Heart left ventricle (tissue), 16 donors: Measurements from ENCODE around the gene PLD4. TPM values are rescaled to one million over a fixed set of nuclear protein-coding genes. Genes with fewer than 3 reads are reported as not detected.

Experiments
- ATAC-seq, 4 donors: fragments of 200-7000 bp; cut with Tn5 transposase; one replicate each; pipeline ENCODE4 v1.9.1; 2020 to 2022; ENCODE audit warnings: moderate library complexity in 4 of 4, mild to moderate bottlenecking in 3 of 4, moderate number of reproducible peaks in 1 of 4
- DNase-seq, 5 donors: peaks; one replicate each; pipeline ENCODE4 v3.0.0-alpha.2; 2020
- H3K27ac ChIP-seq, 12 donors: fragments of 200-600 bp; sonication (generic) in 4 of 12; one replicate each; pipeline versions ENCODE4 v1.5.0 to v1.8.0; 2016 to 2022; ENCODE audit warnings: mild to moderate bottlenecking in 2 of 12
- H3K27me3 ChIP-seq, 9 donors: fragments of 200-600 bp; sonication (generic) in 2 of 9; one replicate each; pipeline versions ENCODE4 v1.5.1 to v1.8.0; 2016 to 2022; ENCODE audit warnings: mild to moderate bottlenecking in 3 of 9
- H3K36me3 ChIP-seq, 9 donors: fragments of 200-600 bp; sonication (generic) in 2 of 9; one replicate each; pipeline versions ENCODE4 v1.5.0 to v1.8.0; 2018 to 2022; ENCODE audit warnings: mild to moderate bottlenecking in 2 of 9
- H3K4me1 ChIP-seq, 12 donors: fragments of 200-600 bp; sonication (generic) in 4 of 12; one replicate each; pipeline versions ENCODE4 v1.5.0 to v1.8.0; 2016 to 2022; ENCODE audit warnings: mild to moderate bottlenecking in 3 of 12
- H3K4me3 ChIP-seq, 12 donors: fragments of 200-600 bp; sonication (generic) in 4 of 12; one replicate each; pipeline versions ENCODE4 v1.5.0 to v1.8.0; 2017 to 2022; ENCODE audit warnings: mild to moderate bottlenecking in 9 of 12, moderate library complexity in 4 of 12
- H3K9me3 ChIP-seq, 12 donors: fragments of 200-600 bp; sonication (generic) in 4 of 12; one replicate each; pipeline versions ENCODE4 v1.5.0 to v1.8.0; 2016 to 2022; ENCODE audit warnings: mild to moderate bottlenecking in 1 of 12
- POLR2A ChIP-seq, 2 donors: fragments of 450-650 bp; IDR thresholded peaks; one replicate each; pipeline ENCODE4 v1.6.1; 2017; ENCODE audit warnings: antibody characterized with exemption in 2 of 2, mild to moderate bottlenecking in 2 of 2, moderate library complexity in 2 of 2
- WGBS, 4 donors: extraction: QIAGEN DNeasy Blood & Tissue Kit in 2 of 4; methylation state at CpG; one replicate each; pipeline versions ENCODE4 v1.1.5 to v1.1.7; 2013 to 2018; 5-methylcytosine and 5-hydroxymethylcytosine counted together
- intact Hi-C, 10 donors: fragments of 100-400 bp; cut with DNase I; formaldehyde crosslinking; loops; one replicate each; pipeline versions ENCODE4 v1.11.1 to v1.14.2; 2022
- polyA plus RNA-seq, 2 donors: library from polyadenylated mRNA; stranded (reverse); fragments of 200-250 nt; gene quantifications; one replicate each; pipeline ENCODE4 v1.2.3, GENCODE V29; 2013
- total RNA-seq, 9 donors: library from RNA; depleted of rRNA in 2 of 9; stranded (reverse); fragments of >200 nt in 2 of 9; fragmentation: NEBNext Ultra II Directional in 3 of 9; extraction: Animal tissue kit (Norgen Biotek cat#: 25700) in 3 of 9; gene quantifications; one replicate each; pipeline versions ENCODE4 v1.1.0 to v1.2.4, GENCODE V29; 2016 to 2023
- TF ChIP-seq, protein P1 (sequence below), 12 donors: fragments of 200-600 bp; sonication (generic) in 4 of 12; IDR thresholded peaks; one replicate each; pipeline versions ENCODE4 v1.5.0 to v1.8.0; 2018 to 2022; ENCODE audit warnings: antibody characterized with exemption in 12 of 12, mild to moderate bottlenecking in 5 of 12
- donor health status: ischemic (EF 13 %, LVEDD 7.1; RV severe dilation, severe dysfunction).
- donor health status: healthy with polysubstance abuse.
- donor health status: DM: no; HTN: yes; CAD: no.
- donor health status: DM: no; HTN: no; CAD: no.
- donor health status: ischemic (EF 25% LVEDD 6.9; RV normal size, moderate dysfunction).
- donor health status: ischemic (EF 25% LVEDD 5.7; RV mildly dilated, moderate dysfunction).
- donor health status: healthy.
- donor health status: DM: yes; HTN: yes; CAD: no.
- donor health status: ischemic (EF 35%, LVEDD 5.7; RV mildly dilated, moderate dysfunction).
- donor health status: nonischemic (EF 11% LVEDD 7.7; RV severe dilation, severe dysfunction).
- donor health status: DM: yes; HTN: yes; CAD: no.
- donor health status: PGD.
- donor health status: ischemic (EF 29% LVEDD 5.4; RV normal size, mild dysfunction).
- donor health status: nonischemic (EF 23%, LVEDD 6.1; RV moderate dilation, normal function).

PLD4 gene
- total and polyA plus RNA-seq, 11 donors, result 0.12 to 1.5 (median 0.33) TPM; not detected in 5

GRCh38 chr14:104972301-104973134 lies 47.8 kb downstream of the PLD4 start:
- intact Hi-C loops, result loop anchor here in 1 of 10 donors (10.0 kb wide), 1 partner anchor 232 kb away; no protein-coding TSS in a partner anchor
- WGBS, 4 donors, result 87 to 89% (median 88%) methylated on average over 15 to 28 of the region's 28 CpGs
- ATAC-seq (no peak), DNase-seq (peak in 2 of 5 donors; percentile 36 to 55)
- H3K27ac ChIP-seq, result peak overlapping the region in 11 of 12 donors; percentile 43 to 94 (median 75)
- H3K4me3 ChIP-seq, result no peak overlapping the region
- TF ChIP-seq, protein P1, sequence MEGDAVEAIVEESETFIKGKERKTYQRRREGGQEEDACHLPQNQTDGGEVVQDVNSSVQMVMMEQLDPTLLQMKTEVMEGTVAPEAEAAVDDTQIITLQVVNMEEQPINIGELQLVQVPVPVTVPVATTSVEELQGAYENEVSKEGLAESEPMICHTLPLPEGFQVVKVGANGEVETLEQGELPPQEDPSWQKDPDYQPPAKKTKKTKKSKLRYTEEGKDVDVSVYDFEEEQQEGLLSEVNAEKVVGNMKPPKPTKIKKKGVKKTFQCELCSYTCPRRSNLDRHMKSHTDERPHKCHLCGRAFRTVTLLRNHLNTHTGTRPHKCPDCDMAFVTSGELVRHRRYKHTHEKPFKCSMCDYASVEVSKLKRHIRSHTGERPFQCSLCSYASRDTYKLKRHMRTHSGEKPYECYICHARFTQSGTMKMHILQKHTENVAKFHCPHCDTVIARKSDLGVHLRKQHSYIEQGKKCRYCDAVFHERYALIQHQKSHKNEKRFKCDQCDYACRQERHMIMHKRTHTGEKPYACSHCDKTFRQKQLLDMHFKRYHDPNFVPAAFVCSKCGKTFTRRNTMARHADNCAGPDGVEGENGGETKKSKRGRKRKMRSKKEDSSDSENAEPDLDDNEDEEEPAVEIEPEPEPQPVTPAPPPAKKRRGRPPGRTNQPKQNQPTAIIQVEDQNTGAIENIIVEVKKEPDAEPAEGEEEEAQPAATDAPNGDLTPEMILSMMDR (IDR thresholded peaks at IDR 0.05), result no peak
- TF ChIP-seq POLR2A (IDR thresholded peaks at IDR 0.05), result no peak
- H3K9me3 ChIP-seq, result no peaks in the 10 kb centered on the region
- peaks cover 0 to 18% (median 0%) of the 10 kb centered on the region in 9 donors for H3K27me3 ChIP-seq
- peaks cover 12 to 83% (median 53%) of the 10 kb centered on the region in 12 donors for H3K4me1 ChIP-seq
- H3K36me3 ChIP-seq, result no peaks in the 10 kb centered on the region

DNA sequence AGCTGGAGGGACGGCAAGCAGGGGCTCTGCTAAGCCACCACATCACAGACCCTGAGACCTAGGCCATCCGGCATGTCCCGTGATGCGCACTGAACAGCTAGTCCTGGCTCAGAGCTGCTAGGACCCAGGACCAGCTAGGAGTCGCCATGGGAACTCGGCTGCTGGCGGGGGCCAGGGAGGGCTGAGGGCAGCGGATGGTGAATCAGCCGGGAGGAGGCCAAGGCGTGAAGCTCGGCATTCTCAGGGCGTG lies 48.4 kb downstream of the PLD4 start:
- 47 to 100% (median 68%) methylated on average over 1 to 12 of the region's 12 CpGs for WGBS, 4 donors
- peaks cover 12 to 82% (median 52%) of the 10 kb centered on the region in 12 donors for H3K4me1 ChIP-seq

GRCh38 chr14:104973385-104974145 lies 48.9 kb downstream of the PLD4 start:
- Histone ChIP-seq H3K27ac (peak overlapping the region in 11 of 12 donors; percentile 43 to 94 (median 75)), H3K9me3 (no peaks in the 10 kb centered on the region), H3K27me3 (peaks cover 0 to 17% (median 0%) of the 10 kb centered on the region in 9 donors), H3K36me3 (no peaks in the 10 kb centered on the region), H3K4me3 (peak overlapping the region in 4 of 12 donors; percentile 8 to 19 (median 18)), H3K4me1 (peaks cover 9 to 80% (median 48%) of the 10 kb centered on the region in 12 donors)
- peak; percentile 29 to 61 (median 41) for ATAC-seq
- 36 to 40% (median 38%) methylated on average over 19 to 23 of the region's 23 CpGs for WGBS, 4 donors
- DNase-seq, result peak in 4 of 5 donors; percentile 60 to 84 (median 72)
- TF ChIP-seq POLR2A (IDR thresholded peaks at IDR 0.05), result no peak
- TF ChIP-seq, protein P1 (IDR thresholded peaks at IDR 0.05), result no peak
- intact Hi-C loops, result loop anchor here in 2 of 10 donors (2.0 to 10.0 kb wide), 2 partner anchors 75 to 231 kb away; no protein-coding TSS in a partner anchor

More for the DNA sequence above, 48.4 kb downstream of the PLD4 start:
- peak in 2 of 4 donors; percentile 62 to 68 for ATAC-seq
- Histone ChIP-seq H3K36me3 (no peaks in the 10 kb centered on the region), H3K4me3 (no peak overlapping the region), H3K27ac (peak overlapping the region in 11 of 12 donors; percentile 43 to 94 (median 75)), H3K9me3 (no peaks in the 10 kb centered on the region), H3K27me3 (peaks cover 0 to 15% (median 0%) of the 10 kb centered on the region in 9 donors)
- intact Hi-C loops, result loop anchor here in 1 of 10 donors (10.0 kb wide), 1 partner anchor 232 kb away; no protein-coding TSS in a partner anchor
- TF ChIP-seq POLR2A (IDR thresholded peaks at IDR 0.05), result no peak
- TF ChIP-seq, protein P1 (IDR thresholded peaks at IDR 0.05), result no peak
- peak in 3 of 5 donors; percentile 67 to 90 (median 80) for DNase-seq
